A673 (cell line): Measurements from ENCODE around the gene STARD3. TPM values are rescaled to one million over a fixed set of nuclear protein-coding genes. Genes with fewer than 3 reads are reported as not detected.

Experiments
- BruUV-seq: library from RNA; stranded (reverse); fragments of 400-500 nt; replicated peaks from 2 replicates; lab custom pipeline; 2021; lab: Mats Ljungman, UMichigan
- CTCF ChIA-PET: fragments of 300-600 bp; sonication (Branson Sonifier 250); formaldehyde crosslinking; loops from one replicate; lab custom pipeline; 2022; ENCODE audit warnings: antibody characterized with exemption; lab: Charles Lee
- POLR2A ChIA-PET: fragments of 300-600 bp; sonication (Branson Sonifier 250); formaldehyde crosslinking; loops from one replicate; lab custom pipeline; 2022; ENCODE audit warnings: antibody characterized with exemption; ENCODE audit not compliant: low non-redundant PET; lab: Charles Lee
- DNase-seq: peaks from one replicate; pipeline ENCODE4 v3.0.0-alpha.2; 2015; ENCODE audit warnings: low spot score
- H3K27ac ChIP-seq: fragments of 200-600 bp; sonication (generic); 2 replicates; pipeline ENCODE4 v1.5.1; 2016; ENCODE audit warnings: mixed run types, low read depth, mild to moderate bottlenecking, mixed read lengths, antibody characterized with exemption, low read length; ENCODE audit not compliant: poor library complexity, severe bottlenecking
- H3K27me3 ChIP-seq: fragments of 200-600 bp; sonication (generic); replicated peaks from 2 replicates; pipeline ENCODE4 v1.6.1; 2017; ENCODE audit warnings: mixed run types, low read depth, mild to moderate bottlenecking, mixed read lengths, antibody characterized with exemption, low read length; ENCODE audit not compliant: insufficient read depth, poor library complexity
- H3K36me3 ChIP-seq: fragments of 200-600 bp; sonication (generic); 2 replicates; pipeline ENCODE4 v1.6.1; 2016; ENCODE audit warnings: mixed run types, mild to moderate bottlenecking, mixed read lengths, antibody characterized with exemption, low read length; ENCODE audit not compliant: insufficient read depth, poor library complexity, severe bottlenecking
- H3K4me1 ChIP-seq: fragments of 200-600 bp; sonication (generic); 2 replicates; pipeline ENCODE4 v1.6.1; 2017; ENCODE audit warnings: mixed run types, mild to moderate bottlenecking, mixed read lengths, antibody characterized with exemption, low read length; ENCODE audit not compliant: insufficient read depth, poor library complexity, severe bottlenecking
- H3K4me3 ChIP-seq: fragments of 200-600 bp; sonication (generic); 2 replicates; pipeline ENCODE4 v1.5.1; 2016; ENCODE audit warnings: low read depth, mixed run types, mild to moderate bottlenecking, mixed read lengths, low read length; ENCODE audit not compliant: poor library complexity, severe bottlenecking
- H3K9me3 ChIP-seq: fragments of 200-600 bp; sonication (generic); 2 replicates; pipeline ENCODE4 v1.6.1; 2016; ENCODE audit warnings: mixed run types, low read depth, mild to moderate bottlenecking, mixed read lengths, antibody characterized with exemption, low read length; ENCODE audit not compliant: poor library complexity, severe bottlenecking
- CTCF ChIP-seq: fragments of 300-800, 200-600 bp; sonication (generic); conservative IDR thresholded peaks from 2 replicates; pipeline ENCODE4 v1.5.1; 2017; ENCODE audit warnings: low read depth, mild to moderate bottlenecking, antibody characterized with exemption, low read length, moderate library complexity, mixed read lengths
- EZH2 ChIP-seq: fragments of 200-600 bp; sonication (generic); IDR thresholded peaks from 2 replicates; pipeline ENCODE4 v1.6.1; 2017; ENCODE audit warnings: borderline replicate concordance, low read depth, mild to moderate bottlenecking, mixed read lengths, antibody characterized with exemption, low read length; ENCODE audit not compliant: poor library complexity, severe bottlenecking
- intact Hi-C: fragments of 100-400 bp; cut with micrococcal nuclease; formaldehyde crosslinking; loops from one replicate; pipeline ENCODE4 v1.10.0; 2022; ENCODE audit not compliant: unreplicated experiment
- total RNA-seq: library from RNA; stranded (reverse); gene quantifications from 2 replicates; pipeline ENCODE4 v1.2.3, GENCODE V29; 2021

STARD3 gene
- total RNA-seq, 1 experiment from 2014 or later = 21.3 TPM

DNA sequence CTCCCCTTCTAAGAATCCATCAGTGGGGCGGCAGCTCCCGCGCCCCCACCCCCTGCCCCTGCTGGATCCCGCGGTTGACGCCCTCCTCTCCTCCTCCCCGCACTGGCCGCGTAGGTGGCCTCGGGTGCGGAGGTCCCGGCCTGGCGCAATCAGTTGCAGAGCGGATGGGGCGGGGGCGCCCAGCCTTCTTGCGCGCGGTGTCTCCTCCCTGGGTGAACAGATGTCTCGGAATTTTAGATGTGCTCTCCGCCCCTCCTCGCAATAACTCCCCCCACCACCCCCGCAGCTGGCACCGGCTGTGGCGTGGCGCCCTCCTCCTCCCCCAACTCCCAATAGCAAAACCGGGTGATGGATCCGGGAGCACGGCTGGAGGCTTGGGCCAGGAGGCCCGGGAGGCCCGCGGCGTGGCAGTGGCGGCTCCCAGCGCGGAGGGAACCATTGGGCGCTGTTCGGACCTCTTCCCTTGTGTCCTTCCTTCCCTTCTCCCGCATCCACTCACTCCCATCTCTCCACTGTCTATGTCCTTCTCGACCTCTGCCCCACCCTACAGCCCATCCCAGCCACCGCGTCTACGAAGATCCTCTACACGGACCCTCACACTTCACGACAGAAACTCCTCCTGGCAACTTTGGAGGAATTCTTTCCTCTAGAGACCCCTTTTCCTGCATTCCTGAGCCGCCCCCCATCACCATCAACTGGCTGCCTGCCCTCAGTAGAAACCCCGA is 40.2 kb upstream of the STARD3 start:
- POLR2A ChIA-PET = no interaction called here
- Histone ChIP-seq H3K4me3 (no peak overlapping the region), H3K27ac (no peak overlapping the region), H3K27me3 (peaks cover 70% of the 10 kb centered on the region), H3K9me3 (no peaks in the 10 kb centered on the region), H3K36me3 (no peaks in the 10 kb centered on the region), H3K4me1 (no peaks in the 10 kb centered on the region)
- BruUV-seq = no TSS peak
- CTCF ChIA-PET = no interaction called here
- DNase-seq = no peak
- TF ChIP-seq CTCF = no peak
- peak; percentile 55 for TF ChIP-seq EZH2
- intact Hi-C loops = no loop called here

GRCh38 chr17:39597372-39598046 is 39.4 kb upstream of the STARD3 start:
- Histone ChIP-seq H3K4me1 (no peaks in the 10 kb centered on the region), H3K27ac (no peak overlapping the region), H3K36me3 (no peaks in the 10 kb centered on the region), H3K9me3 (no peaks in the 10 kb centered on the region), H3K4me3 (no peak overlapping the region), H3K27me3 (peaks cover 79% of the 10 kb centered on the region)
- POLR2A ChIA-PET = no interaction called here
- TF ChIP-seq EZH2 = no peak
- TF ChIP-seq CTCF = no peak
- no TSS peak for BruUV-seq
- intact Hi-C loops = no loop called here
- CTCF ChIA-PET = no interaction called here
- no peak for DNase-seq

GRCh38 chr17:39598047-39598481 is 38.9 kb upstream of the STARD3 start:
- Histone ChIP-seq H3K36me3 (no peaks in the 10 kb centered on the region), H3K27me3 (peaks cover 84% of the 10 kb centered on the region), H3K4me3 (no peak overlapping the region), H3K27ac (no peak overlapping the region), H3K4me1 (no peaks in the 10 kb centered on the region), H3K9me3 (no peaks in the 10 kb centered on the region)
- POLR2A ChIA-PET = no interaction called here
- no TSS peak for BruUV-seq
- no peak for DNase-seq
- intact Hi-C loops = no loop called here
- TF ChIP-seq EZH2 (no peak), CTCF (no peak)
- CTCF ChIA-PET = no interaction called here
